Measurements from ENCODE around the gene GFER.
"Not testable (repeated sequence)": the region's sequence is repeated elsewhere in the genome, so short reads cannot be mapped to it uniquely, and the experiment has no call there.

Gene GFER

DNA sequence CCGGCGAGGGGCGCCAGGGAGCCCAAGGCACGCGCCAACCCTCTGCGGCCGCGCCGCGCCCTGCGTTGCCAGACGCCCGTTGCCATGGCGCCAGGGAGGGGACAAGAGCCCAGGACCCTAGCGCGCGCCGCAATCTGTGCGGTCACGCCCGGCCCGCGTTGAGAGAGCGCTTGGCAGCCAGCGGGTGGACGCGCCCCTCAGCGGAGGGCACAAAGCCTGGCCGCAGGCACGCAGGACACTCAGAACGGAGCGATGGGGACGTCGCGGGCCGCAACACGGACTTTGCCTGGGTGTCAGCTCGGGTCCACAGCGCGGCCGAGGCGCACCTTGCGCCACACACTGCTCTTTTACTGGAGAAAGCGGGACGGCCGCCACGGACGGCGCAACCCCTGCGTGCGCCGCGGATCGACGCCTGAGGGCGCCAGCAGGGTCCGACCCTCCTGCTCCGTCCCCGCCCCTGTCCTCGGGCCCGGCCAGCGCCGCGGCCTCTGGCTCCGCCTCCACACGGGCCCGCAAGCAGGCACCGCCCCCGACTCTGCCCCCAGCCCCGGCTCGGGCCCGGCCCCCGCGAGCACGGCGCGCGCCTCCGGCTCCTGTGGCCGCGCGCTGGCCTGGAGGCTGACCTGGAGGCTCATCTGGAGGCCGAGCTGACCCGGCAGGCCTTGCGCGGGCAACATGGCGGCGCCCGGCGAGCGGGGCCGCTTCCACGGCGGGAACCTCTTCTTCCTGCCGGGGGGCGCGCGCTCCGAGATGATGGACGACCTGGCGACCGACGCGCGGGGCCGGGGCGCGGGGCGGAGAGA, at the start of gene GFER:
Gene GFER (plus strand): TSS at position 650 of the 803 bp plus-strand sequence. CDS start 26 bp downstream, at position 676.
- peak; percentile 95 for DNase-seq

- DNase-seq = no peak
Observed at GRCh38 chr16:1936945-1937479, 47.0 kb upstream of the GFER start.

- no peak for DNase-seq
Observed at GRCh38 chr16:1938316-1938715, 45.7 kb upstream of the GFER start.

- DNase-seq = no peak
Observed at GRCh38 chr16:1938910-1939309, 45.1 kb upstream of the GFER start.

DNA sequence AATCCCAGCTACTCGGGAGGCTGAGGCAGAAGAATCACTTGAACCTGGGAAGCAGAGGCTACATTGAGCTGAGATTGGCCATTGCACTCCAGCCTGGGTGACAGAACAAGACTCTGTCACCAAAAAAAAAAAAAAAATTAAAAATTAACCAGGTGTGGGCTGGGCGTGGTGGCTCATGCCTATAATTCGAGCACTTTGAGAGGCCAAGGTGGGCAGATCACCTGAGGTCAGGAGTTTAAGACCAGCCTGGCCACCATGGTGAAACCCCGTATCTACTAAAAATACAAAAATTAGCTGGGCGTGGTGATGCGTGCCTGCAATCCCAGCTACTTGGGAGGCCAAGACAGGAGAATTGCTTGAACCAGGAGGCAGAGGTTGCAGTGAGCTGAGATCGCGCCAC, 44.2 kb upstream of the GFER start:
- DNase-seq = not testable (repeated sequence)

DNA sequence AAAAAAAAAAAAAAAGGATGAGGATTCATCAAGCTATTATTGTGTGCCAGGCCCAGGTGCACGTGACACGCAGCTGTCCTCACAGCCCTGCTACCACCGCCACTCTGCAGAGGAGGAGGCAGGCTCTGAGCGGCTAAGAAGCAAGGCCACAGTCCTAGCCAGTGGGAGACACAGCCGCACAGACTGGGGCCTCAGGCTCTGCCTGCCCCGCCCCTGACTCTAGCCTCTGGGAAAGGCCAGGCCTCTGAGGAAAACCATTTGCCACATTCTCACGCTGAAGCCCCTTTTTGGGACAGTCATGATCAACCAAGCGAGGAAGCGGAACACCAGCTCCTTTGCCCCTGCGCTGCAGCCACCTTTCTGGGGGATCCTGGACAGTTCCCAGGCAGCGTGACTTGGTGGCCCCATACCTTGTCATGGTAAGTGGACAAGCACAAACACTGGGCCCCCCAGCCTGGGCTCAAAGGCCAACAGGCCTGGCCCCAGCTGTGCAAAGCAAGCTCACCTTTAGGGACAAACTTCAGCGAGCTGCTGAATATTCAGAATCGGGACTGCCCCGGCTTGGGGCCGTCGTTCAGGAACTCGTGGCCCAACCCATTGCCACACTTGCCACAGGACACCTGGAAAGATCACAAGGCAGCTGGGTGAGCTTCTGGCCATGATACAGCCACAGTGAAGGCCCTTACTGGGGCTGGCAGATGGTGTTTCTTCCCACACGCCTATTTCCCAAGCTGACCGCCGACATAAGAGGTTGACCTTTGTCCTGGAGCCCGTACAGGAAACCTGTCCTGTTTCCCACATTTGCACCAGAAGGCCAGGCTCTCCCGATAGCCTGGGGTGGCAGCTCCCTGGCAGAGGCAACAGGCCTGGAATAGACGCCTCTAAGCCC, 43.5 kb upstream of the GFER start:
- DNase-seq = no peak

DNA sequence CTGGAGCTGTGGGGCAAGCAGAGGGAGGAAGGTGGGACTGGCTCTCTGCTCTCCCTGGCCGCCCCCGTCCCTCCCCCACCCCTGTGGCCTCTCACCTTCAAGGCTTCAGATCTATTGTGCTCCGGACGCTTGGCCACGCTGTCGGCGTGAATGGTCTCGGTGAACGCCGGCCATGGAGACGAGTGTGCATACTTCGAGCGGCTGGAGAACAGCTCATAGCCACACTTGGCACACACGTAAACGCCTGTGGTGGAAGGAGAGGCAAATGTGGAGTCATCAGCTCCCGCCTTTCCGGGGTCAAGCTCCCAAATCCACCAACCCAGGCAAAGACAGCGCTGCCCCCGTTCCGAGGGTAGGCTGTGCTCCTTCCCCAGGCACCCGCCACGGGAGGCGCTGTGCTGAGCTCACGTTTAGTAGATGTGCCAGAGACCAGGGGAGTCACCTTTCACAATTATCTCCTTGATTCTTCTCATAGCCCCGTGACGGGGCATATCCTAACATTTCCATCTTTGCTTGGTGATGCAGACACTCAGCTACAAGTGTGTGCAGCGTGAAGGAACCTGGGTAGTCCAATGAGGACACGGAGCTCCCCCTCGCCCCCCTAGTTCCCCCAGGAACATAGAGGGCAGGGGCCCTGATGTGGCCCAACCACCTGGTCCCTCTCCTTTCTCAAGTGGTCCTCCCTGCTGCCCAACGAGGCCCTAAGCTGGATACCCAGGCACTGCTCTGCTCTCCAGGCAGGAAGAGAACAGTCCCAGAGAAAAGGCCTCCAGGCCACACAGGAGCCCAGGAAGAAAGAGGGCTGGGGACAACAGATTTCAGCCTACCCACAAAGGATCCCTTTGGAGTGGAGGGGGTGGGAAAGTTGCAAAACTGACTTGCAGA, 42.6 kb upstream of the GFER start:
- DNase-seq = no peak

DNA sequence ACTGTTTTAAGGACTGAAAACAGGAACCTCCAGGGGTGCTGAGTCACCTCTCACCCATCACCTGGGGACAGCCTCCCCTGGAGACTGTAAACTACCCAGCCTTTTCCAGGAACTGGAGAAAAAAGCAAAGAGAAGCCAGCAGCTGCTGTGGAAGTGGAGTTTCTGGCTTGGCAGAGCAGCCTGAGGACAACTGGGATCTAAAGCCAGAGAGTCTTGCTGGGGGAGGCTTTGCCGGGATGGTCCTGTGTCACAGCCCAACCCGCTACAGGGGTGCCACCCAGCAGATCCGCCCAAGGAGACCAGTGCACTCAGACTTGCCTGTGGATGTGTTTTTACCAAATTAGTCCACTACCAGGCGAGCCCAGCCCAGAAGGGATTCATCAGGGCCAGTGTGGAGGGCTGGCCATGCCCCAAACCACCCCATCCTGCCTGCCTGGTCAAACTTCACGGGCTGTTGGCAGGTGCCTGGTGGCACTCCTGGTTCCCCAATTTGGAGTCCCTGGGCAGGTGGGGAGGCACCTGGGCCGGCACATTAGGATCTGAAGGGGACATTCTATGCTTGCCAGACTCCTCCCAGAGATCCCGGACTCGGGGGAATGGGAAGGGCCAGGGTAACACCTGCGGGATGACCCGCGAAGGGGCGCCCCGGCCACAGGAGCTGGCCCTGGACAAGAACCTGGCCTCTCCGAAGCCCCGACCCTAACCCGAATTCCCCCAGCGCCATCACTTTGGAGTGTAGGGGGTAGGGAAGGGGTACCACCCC, 41.8 kb upstream of the GFER start:
- no peak for DNase-seq

- DNase-seq = peak; percentile 100
Observed at GRCh38 chr16:1942810-1943726, 40.9 kb upstream of the GFER start, which contains the start of gene MSRB1. TSS of gene MSRB1 (minus strand) at chr16:1943199. CDS start at chr16:1943156, 43 bp downstream.

GRCh38 chr16:1944612-1945199, 39.3 kb upstream of the GFER start:
- no peak for DNase-seq

- no peak for DNase-seq
Observed at GRCh38 chr16:1945559-1946391, 38.2 kb upstream of the GFER start.

DNA sequence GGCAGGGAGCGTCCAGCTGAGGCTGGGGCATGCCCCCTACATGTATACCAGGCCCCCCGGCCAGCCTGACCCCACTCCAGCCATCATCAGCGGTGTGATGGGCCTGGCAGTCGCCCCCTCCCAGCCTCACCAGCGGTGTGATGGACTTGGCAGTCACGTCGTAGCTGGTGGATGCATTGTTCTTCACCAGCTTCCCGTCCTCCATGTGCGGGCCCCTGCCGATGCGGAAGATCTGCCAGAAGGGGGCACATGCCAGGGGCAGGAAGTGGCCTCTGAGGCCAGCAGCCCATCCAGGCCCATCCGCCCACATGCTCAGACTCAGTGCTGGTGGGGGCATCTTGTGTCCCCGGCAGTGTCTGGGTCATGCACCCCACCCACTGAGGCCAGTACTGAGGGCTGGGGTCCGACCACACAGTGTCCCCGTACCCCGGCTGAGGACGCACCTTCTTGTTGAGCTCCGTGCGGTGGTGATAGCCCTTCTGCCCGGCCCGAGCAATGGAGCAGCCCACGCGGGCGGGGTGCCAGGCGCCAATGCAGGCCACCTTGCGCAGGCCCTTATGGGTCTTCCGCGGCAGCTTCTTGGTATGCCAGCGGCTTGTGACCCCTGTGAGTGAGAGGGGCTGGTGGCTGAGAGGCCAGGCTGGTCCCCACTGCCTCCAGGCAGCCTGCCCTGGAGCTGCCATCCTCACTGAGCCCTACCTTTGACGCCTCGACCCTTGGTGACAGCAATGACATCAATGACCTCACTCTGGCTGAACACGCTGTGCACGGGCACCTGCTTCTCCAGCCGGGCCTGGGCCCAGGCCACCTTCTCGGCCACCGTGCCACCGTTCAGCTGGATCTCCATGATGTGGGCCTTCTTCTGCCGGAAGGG, 37.3 kb upstream of the GFER start:
- DNase-seq = no peak

- no peak for DNase-seq
Observed at GRCh38 chr16:1947369-1947670, 36.7 kb upstream of the GFER start.

DNA sequence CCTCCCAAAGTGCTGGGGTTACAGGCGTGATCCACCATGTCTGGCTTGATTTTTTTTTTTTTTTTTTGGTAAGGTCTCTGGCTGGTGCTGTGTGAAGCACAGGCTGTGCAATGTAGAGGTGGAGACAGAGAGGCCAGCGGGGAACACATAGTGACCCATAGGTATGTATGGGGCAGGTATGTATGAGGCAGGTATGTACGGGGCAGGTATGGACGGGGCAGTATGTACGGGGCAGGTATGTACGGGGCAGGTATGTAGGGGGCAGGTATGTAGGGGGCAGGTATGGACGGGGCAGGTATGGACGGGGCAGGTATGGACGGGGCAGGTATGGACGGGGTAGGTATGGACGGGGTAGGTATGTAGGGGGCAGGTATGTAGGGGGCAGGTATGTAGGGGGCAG, 34.5 kb upstream of the GFER start:
- no peak for DNase-seq

DNA sequence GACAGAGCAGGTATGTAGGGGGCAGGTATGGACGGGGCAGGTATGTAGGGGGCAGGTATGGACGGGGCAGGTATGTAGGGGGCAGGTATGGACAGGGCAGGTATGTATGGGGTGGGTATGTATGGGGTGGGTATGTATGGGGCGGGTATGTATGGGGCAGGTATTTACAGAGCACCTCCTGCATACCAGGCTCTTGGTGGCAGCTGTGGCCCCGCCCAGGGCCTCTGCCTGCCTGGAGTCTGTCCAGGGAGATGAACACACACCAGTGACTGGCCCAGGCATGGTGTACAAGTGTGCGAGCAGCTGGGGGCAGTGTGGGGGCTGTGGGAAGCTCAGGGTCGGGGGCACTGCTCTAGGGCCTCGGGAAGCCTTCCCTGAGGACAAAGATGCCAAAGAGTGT, 33.9 kb upstream of the GFER start:
- no peak for DNase-seq

DNA sequence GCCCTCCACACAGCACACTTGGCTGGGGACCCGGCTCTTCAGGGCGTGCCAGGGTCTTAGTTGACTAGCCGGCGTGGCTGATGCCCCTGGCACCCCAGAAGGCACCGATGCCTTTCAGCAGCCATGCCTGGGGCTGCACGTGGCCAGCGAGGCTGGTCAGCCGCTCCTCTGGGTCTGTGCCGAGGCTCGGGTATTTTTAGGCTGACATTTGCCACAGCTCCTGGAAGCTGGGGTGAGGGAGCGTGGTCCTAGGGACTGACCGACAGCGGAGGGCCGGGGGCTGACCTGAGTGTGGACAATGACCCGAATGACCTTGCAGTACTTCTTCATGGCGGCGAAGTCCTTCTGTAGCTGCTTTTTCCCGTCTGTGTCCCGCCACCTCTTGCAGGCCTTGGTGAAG, 33.4 kb upstream of the GFER start:
- DNase-seq = no peak

DNA sequence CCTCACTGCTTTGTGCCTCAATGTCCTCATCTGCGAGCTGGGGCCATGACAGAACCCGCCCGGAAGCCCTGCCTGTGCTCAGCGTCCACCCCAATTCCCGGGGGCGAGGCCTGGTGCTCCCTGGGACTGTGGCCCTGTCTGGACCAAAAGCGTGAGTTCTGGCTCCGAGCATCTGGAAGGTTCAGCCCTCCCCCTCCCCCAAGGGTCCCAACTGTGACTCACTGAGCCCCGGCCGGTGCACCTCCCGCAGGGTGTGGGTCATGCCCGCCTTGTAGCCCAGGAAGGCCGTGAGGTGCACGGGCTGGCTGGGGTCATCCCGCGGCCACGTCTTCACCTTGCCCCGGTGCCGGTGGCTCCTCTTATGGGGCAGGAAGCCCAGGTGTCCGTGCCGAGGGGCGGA, 30.3 kb upstream of the GFER start:
- no peak for DNase-seq

- DNase-seq = not testable (repeated sequence)
Observed at GRCh38 chr16:1957434-1958142, 26.4 kb upstream of the GFER start.

All from NCI-H82 (cell line).